SK-N-SH treated with all-trans-retinoic acid at 6 μM for 48 hours (cell line): ENCODE measurements around the gene SLC8A3.

Experiments
- ATAC-seq: fragments of 200-7000 bp; cut with Tn5 transposase; 3 replicates; pipeline ENCODE4 v1.9.1; 2020; ENCODE audit warnings: mild to moderate bottlenecking, moderate library complexity
- BACH2 ChIP-seq: fragments of 250-450 bp; sonication (Bioruptor Pico); IDR thresholded peaks from 2 replicates; pipeline ENCODE4 v1.9.0; 2021; ENCODE audit warnings: mild to moderate bottlenecking, borderline replicate concordance
- CREB5 ChIP-seq: fragments of 250-450 bp; sonication (Bioruptor Pico); IDR thresholded peaks from 2 replicates; pipeline ENCODE4 v1.5.1; 2020; ENCODE audit warnings: low read depth, mild to moderate bottlenecking, moderate library complexity
- CSDC2 ChIP-seq: fragments of 250-450 bp; sonication (Bioruptor Pico); IDR thresholded peaks from 2 replicates; pipeline ENCODE4 v1.5.0; 2020; ENCODE audit warnings: mild to moderate bottlenecking, moderate library complexity
- CSRNP3 ChIP-seq: fragments of 250-450 bp; sonication (Bioruptor Pico); IDR thresholded peaks from 2 replicates; pipeline ENCODE4 v1.5.1; 2021; ENCODE audit warnings: mild to moderate bottlenecking, moderate library complexity
- ESRRG ChIP-seq: fragments of 250-450 bp; sonication (Bioruptor Pico); IDR thresholded peaks from 2 replicates; pipeline ENCODE4 v1.6.1; 2021; ENCODE audit warnings: mild to moderate bottlenecking
- GLIS3 ChIP-seq: fragments of 250-450 bp; sonication (Bioruptor Pico); IDR thresholded peaks from 2 replicates; pipeline ENCODE4 v1.5.0; 2020; ENCODE audit warnings: mild to moderate bottlenecking, moderate library complexity
- ISL1 ChIP-seq: fragments of 250-450 bp; sonication (Bioruptor Pico); IDR thresholded peaks from 2 replicates; pipeline ENCODE4 v2.1.2; 2022; ENCODE audit warnings: mild to moderate bottlenecking, moderate library complexity
- OSR1 ChIP-seq: fragments of 250-450 bp; sonication (Bioruptor Pico); IDR thresholded peaks from 2 replicates; pipeline ENCODE4 v1.8.0; 2022; ENCODE audit warnings: moderate library complexity, mild to moderate bottlenecking, inconsistent platforms
- PPARA ChIP-seq: fragments of 250-450 bp; sonication (Bioruptor Pico); IDR thresholded peaks from 2 replicates; pipeline ENCODE4 v1.5.0; 2020; ENCODE audit warnings: mild to moderate bottlenecking, borderline replicate concordance
- RARB ChIP-seq: fragments of 250-450 bp; sonication (Bioruptor Pico); IDR thresholded peaks from 2 replicates; pipeline ENCODE4 v1.8.0; 2021; ENCODE audit warnings: mild to moderate bottlenecking, moderate library complexity
- SNAI2 ChIP-seq: fragments of 250-450 bp; sonication (Bioruptor Pico); IDR thresholded peaks from 2 replicates; pipeline ENCODE4 v1.5.0; 2020; ENCODE audit warnings: mild to moderate bottlenecking, moderate library complexity
- TCF4 ChIP-seq: fragments of 250-450 bp; sonication (Bioruptor Pico); IDR thresholded peaks from 2 replicates; pipeline ENCODE4 v1.8.0; 2021; ENCODE audit warnings: mild to moderate bottlenecking, moderate library complexity, borderline replicate concordance
- TOX ChIP-seq: fragments of 250-450 bp; sonication (Bioruptor Pico); IDR thresholded peaks from 2 replicates; pipeline ENCODE4 v1.8.0; 2021; ENCODE audit warnings: mild to moderate bottlenecking, moderate library complexity, borderline replicate concordance
- ZC3H10 ChIP-seq: fragments of 250-450 bp; sonication (Bioruptor Pico); IDR thresholded peaks from 2 replicates; pipeline ENCODE4 v1.5.1; 2021; ENCODE audit warnings: mild to moderate bottlenecking, moderate library complexity
- ZFP3 ChIP-seq: fragments of 250-450 bp; sonication (Bioruptor Pico); IDR thresholded peaks from 2 replicates; pipeline ENCODE4 v1.5.0; 2020; ENCODE audit warnings: mild to moderate bottlenecking, moderate library complexity
- ZFP30 ChIP-seq: fragments of 450-650 bp; formaldehyde crosslinking; IDR thresholded peaks from 2 replicates; pipeline ENCODE4 v1.5.0; 2022; ENCODE audit warnings: mild to moderate bottlenecking, moderate library complexity
- ZNF565 ChIP-seq: fragments of 450-650 bp; formaldehyde crosslinking; conservative IDR thresholded peaks from 2 replicates; pipeline ENCODE4 v1.5.0; 2020; ENCODE audit warnings: low read depth, mild to moderate bottlenecking, moderate library complexity
- ZNF70 ChIP-seq: fragments of 450-650 bp; formaldehyde crosslinking; IDR thresholded peaks from 2 replicates; pipeline ENCODE4 v1.5.0; 2020; ENCODE audit warnings: mild to moderate bottlenecking, moderate library complexity
- ZNF8 ChIP-seq: fragments of 450-650 bp; formaldehyde crosslinking; IDR thresholded peaks from 2 replicates; pipeline ENCODE4 v1.5.0; 2020; ENCODE audit warnings: mild to moderate bottlenecking, moderate library complexity
- TF ChIP-seq, protein P1 (sequence below): fragments of 250-450 bp; sonication (Bioruptor Pico); IDR thresholded peaks from 2 replicates; pipeline ENCODE4 v1.8.0; 2020; ENCODE audit warnings: mild to moderate bottlenecking, moderate library complexity, borderline replicate concordance
- TF ChIP-seq, protein P2 (sequence below): fragments of 250-450 bp; sonication (Bioruptor Pico); IDR thresholded peaks from 2 replicates; pipeline ENCODE4 v1.8.0; 2021; ENCODE audit warnings: low read depth, mild to moderate bottlenecking, moderate library complexity, borderline replicate concordance
- TF ChIP-seq, protein P3 (sequence below): fragments of 250-450 bp; sonication (Bioruptor Pico); IDR thresholded peaks from 2 replicates; pipeline ENCODE4 v1.5.0; 2020; ENCODE audit warnings: mild to moderate bottlenecking, moderate library complexity

Gene SLC8A3

GRCh38 chr14:70052990-70053389 is 135.8 kb downstream of the SLC8A3 start:
- ATAC-seq, result no peak
- TF ChIP-seq CSDC2 (CRISPR knock-in tag), result no peak
- TF ChIP-seq, protein P1, sequence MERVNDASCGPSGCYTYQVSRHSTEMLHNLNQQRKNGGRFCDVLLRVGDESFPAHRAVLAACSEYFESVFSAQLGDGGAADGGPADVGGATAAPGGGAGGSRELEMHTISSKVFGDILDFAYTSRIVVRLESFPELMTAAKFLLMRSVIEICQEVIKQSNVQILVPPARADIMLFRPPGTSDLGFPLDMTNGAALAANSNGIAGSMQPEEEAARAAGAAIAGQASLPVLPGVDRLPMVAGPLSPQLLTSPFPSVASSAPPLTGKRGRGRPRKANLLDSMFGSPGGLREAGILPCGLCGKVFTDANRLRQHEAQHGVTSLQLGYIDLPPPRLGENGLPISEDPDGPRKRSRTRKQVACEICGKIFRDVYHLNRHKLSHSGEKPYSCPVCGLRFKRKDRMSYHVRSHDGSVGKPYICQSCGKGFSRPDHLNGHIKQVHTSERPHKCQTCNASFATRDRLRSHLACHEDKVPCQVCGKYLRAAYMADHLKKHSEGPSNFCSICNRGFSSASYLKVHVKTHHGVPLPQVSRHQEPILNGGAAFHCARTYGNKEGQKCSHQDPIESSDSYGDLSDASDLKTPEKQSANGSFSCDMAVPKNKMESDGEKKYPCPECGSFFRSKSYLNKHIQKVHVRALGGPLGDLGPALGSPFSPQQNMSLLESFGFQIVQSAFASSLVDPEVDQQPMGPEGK (CRISPR knock-in tag), result no peak
- TF ChIP-seq PPARA (CRISPR knock-in tag), result no peak
- TF ChIP-seq ZFP3 (CRISPR knock-in tag), result no peak
- TF ChIP-seq RARB, result no peak
- no peak for TF ChIP-seq ZNF70
- TF ChIP-seq ZNF8 (CRISPR knock-in tag), result no peak
- TF ChIP-seq, protein P2, sequence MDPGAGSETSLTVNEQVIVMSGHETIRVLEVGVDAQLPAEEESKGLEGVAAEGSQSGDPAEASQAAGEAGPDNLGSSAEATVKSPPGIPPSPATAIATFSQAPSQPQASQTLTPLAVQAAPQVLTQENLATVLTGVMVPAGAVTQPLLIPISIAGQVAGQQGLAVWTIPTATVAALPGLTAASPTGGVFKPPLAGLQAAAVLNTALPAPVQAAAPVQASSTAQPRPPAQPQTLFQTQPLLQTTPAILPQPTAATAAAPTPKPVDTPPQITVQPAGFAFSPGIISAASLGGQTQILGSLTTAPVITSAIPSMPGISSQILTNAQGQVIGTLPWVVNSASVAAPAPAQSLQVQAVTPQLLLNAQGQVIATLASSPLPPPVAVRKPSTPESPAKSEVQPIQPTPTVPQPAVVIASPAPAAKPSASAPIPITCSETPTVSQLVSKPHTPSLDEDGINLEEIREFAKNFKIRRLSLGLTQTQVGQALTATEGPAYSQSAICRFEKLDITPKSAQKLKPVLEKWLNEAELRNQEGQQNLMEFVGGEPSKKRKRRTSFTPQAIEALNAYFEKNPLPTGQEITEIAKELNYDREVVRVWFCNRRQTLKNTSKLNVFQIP (CRISPR knock-in tag), result no peak
- no peak for TF ChIP-seq SNAI2 (CRISPR knock-in tag)
- TF ChIP-seq CSRNP3, result no peak

DNA sequence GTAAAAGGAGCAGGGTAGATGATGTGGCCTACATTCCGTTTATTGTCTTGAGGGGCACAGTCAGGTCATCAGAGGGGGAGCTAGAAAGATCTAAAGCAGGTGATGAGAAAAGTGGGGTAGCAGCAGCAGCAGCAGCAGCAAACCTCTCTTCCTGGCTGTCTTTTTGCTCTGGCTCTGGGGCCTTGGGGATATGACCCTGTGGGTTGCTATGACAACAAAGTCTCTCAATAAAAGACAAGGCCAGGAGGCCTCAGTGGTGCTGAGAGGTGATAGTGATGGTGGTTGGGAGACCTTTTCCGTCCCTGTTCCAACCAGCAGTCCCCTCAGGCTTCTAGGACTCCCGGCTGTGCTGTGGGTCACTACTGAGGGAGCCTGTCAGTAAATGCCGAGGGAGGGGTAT is 138.6 kb downstream of the SLC8A3 start:
- no peak for TF ChIP-seq ESRRG (CRISPR knock-in tag)
- no peak for TF ChIP-seq GLIS3 (CRISPR knock-in tag)
- TF ChIP-seq, protein P3, sequence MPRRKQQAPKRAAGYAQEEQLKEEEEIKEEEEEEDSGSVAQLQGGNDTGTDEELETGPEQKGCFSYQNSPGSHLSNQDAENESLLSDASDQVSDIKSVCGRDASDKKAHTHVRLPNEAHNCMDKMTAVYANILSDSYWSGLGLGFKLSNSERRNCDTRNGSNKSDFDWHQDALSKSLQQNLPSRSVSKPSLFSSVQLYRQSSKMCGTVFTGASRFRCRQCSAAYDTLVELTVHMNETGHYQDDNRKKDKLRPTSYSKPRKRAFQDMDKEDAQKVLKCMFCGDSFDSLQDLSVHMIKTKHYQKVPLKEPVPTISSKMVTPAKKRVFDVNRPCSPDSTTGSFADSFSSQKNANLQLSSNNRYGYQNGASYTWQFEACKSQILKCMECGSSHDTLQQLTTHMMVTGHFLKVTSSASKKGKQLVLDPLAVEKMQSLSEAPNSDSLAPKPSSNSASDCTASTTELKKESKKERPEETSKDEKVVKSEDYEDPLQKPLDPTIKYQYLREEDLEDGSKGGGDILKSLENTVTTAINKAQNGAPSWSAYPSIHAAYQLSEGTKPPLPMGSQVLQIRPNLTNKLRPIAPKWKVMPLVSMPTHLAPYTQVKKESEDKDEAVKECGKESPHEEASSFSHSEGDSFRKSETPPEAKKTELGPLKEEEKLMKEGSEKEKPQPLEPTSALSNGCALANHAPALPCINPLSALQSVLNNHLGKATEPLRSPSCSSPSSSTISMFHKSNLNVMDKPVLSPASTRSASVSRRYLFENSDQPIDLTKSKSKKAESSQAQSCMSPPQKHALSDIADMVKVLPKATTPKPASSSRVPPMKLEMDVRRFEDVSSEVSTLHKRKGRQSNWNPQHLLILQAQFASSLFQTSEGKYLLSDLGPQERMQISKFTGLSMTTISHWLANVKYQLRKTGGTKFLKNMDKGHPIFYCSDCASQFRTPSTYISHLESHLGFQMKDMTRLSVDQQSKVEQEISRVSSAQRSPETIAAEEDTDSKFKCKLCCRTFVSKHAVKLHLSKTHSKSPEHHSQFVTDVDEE (CRISPR knock-in tag), result no peak
- no peak for TF ChIP-seq TCF4 (CRISPR knock-in tag)
- no peak for TF ChIP-seq CREB5 (CRISPR knock-in tag)
- no peak for TF ChIP-seq ZNF70
- TF ChIP-seq ZNF565 (CRISPR knock-in tag), result no peak
- TF ChIP-seq RARB, result no peak
- no peak for TF ChIP-seq SNAI2 (CRISPR knock-in tag)
- TF ChIP-seq TOX (CRISPR knock-in tag), result no peak
- TF ChIP-seq CSDC2 (CRISPR knock-in tag), result no peak
- TF ChIP-seq ZC3H10, result no peak
- TF ChIP-seq ZNF8 (CRISPR knock-in tag), result no peak
- TF ChIP-seq ZFP30 (CRISPR knock-in tag), result no peak
- no peak for TF ChIP-seq OSR1 (CRISPR knock-in tag)
- ATAC-seq, result no peak

GRCh38 chr14:70049605-70050004 is 139.1 kb downstream of the SLC8A3 start:
- ATAC-seq, result no peak
- TF ChIP-seq, protein P1 (CRISPR knock-in tag), result no peak
- TF ChIP-seq ZNF565 (CRISPR knock-in tag) (no peak), ZC3H10 (no peak), BACH2 (CRISPR knock-in tag) (no peak), OSR1 (CRISPR knock-in tag) (no peak), CREB5 (CRISPR knock-in tag) (no peak), CSDC2 (CRISPR knock-in tag) (no peak), ISL1 (CRISPR knock-in tag) (no peak), ZNF8 (CRISPR knock-in tag) (no peak)
